Activated T-cell treated with anti-CD3 and anti-CD28 coated beads, Interleukin-2, amount 50 U/mL, for 1 hour (primary cell): ENCODE measurements around the gene CCSAP.
"Not testable (repeated sequence)": the region's sequence is repeated elsewhere in the genome, so short reads cannot be mapped to it uniquely, and the experiment has no call there.

Experiments
- DNase-seq: peaks from one replicate; pipeline ENCODE4 v3.0.0-alpha.2; 2020

Gene CCSAP

GRCh38 chr1:229325401-229325800 is 17.4 kb downstream of the CCSAP start:
- DNase-seq = no peak

- no peak for DNase-seq
Measured at GRCh38 chr1:229323885-229324553, 18.8 kb downstream of the CCSAP start.

- DNase-seq = no peak
Measured at GRCh38 chr1:229323201-229323600, 19.6 kb downstream of the CCSAP start.

GRCh38 chr1:229319487-229319886 is 23.4 kb downstream of the CCSAP start:
- DNase-seq = no peak

- no peak for DNase-seq
Measured at GRCh38 chr1:229318056-229318455, 24.8 kb downstream of the CCSAP start.

- no peak for DNase-seq
Measured at GRCh38 chr1:229316166-229316565, 26.7 kb downstream of the CCSAP start.

GRCh38 chr1:229310833-229311232 is 32.0 kb downstream of the CCSAP start:
- no peak for DNase-seq

- no peak for DNase-seq
Measured at GRCh38 chr1:229309684-229310083, 33.2 kb downstream of the CCSAP start.

- DNase-seq = no peak
Measured at GRCh38 chr1:229309074-229309473, 33.8 kb downstream of the CCSAP start.

- DNase-seq = no peak
Measured at GRCh38 chr1:229305392-229305791, 37.5 kb downstream of the CCSAP start.

- no peak for DNase-seq
Measured at GRCh38 chr1:229303855-229304254, 39.0 kb downstream of the CCSAP start.

GRCh38 chr1:229302740-229303139 is 40.1 kb downstream of the CCSAP start:
- DNase-seq = no peak

GRCh38 chr1:229300099-229300757 is 42.6 kb downstream of the CCSAP start:
- DNase-seq = no peak

- DNase-seq = no peak
Measured at GRCh38 chr1:229298887-229299503, 43.9 kb downstream of the CCSAP start.

- no peak for DNase-seq
Measured at GRCh38 chr1:229298420-229298819, 44.4 kb downstream of the CCSAP start.

- DNase-seq = no peak
Measured at GRCh38 chr1:229297746-229298145, 45.1 kb downstream of the CCSAP start.

- no peak for DNase-seq
Measured at GRCh38 chr1:229296541-229296941, 46.3 kb downstream of the CCSAP start.

GRCh38 chr1:229295745-229296144 is 47.1 kb downstream of the CCSAP start:
- DNase-seq = no peak

GRCh38 chr1:229293528-229294204 is 49.2 kb downstream of the CCSAP start:
- no peak for DNase-seq

- not testable (repeated sequence) for DNase-seq
Measured at GRCh38 chr1:229291686-229292085, 51.2 kb downstream of the CCSAP start.

- no peak for DNase-seq
Measured at GRCh38 chr1:229288516-229288915, 54.3 kb downstream of the CCSAP start.

GRCh38 chr1:229287267-229287666 is 55.6 kb downstream of the CCSAP start:
- DNase-seq = no peak

GRCh38 chr1:229286099-229286766 is 56.6 kb downstream of the CCSAP start:
- no peak for DNase-seq
